ENCODE measurements around the gene PLXNC1.

- TF ChIP-seq CTCF (conservative IDR thresholded peaks at IDR 0.05 in 1 of 2, IDR thresholded peaks at IDR 0.05 in 1 of 2; ENCODE audit: low read depth in 1 of 2, low read length in 2 of 2) (no peak), EZH2 (IDR thresholded peaks at IDR 0.05; ENCODE audit: low read length, missing control alignments) (no peak)
Observed at GRCh38 chr12:94248582-94248981, 100.2 kb downstream of the PLXNC1 start.

All from fibroblast of lung (primary cell).